ENCODE measurements around the gene SH2D4B. TPM values are rescaled to one million over a fixed set of nuclear protein-coding genes. Genes with fewer than 3 reads are reported as not detected.

The SH2D4B gene
- total RNA-seq, 1 donor from 2014 or later: not detected

DNA sequence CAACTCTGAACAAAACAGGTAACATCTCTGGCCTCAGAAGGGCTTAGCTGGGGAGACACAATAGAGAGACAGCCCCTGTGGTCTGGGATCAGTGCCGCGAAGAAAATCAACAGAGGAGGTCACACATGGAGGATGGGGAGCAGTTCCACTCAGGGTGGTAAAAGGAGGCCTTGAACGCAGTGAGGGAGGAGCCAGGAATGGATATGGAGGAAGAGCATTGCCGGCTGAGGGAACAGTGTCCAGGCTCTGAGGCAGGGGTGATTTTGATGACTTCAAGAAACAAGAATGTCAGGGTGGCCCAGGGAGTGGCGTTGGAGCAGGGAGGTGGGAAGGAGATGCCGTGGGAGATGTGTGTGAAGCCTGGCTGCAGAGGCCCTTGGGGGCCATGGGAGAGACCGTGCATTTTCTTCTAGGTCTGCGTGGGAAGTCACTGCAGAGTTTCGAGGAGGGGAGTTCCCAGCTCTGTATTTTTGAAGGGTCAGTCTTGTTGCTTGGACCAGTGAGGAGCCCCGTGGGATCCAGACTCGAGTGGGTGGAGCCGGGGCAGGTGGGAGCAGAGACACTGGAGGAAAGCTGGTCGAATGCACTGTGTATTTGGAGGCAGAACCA, 35.7 kb upstream of the SH2D4B start:
- Histone ChIP-seq H3K27ac (peak overlapping the region; percentile 91), H3K9me3 (no peaks in the 10 kb centered on the region), H3K27me3 (no peaks in the 10 kb centered on the region), H3K4me3 (no peak overlapping the region), H3K36me3 (peaks cover 0 to under 1% of the 10 kb centered on the region in 2 donors), H3K4me1 (peaks cover 91% of the 10 kb centered on the region)
- no peak for DNase-seq (ENCODE audit: extremely low spot score in 2 of 2)
- TF ChIP-seq POLR2AphosphoS5 (IDR thresholded peaks at IDR 0.05; ENCODE audit: insufficient read depth in 1 of 2, low read depth in 1 of 2): no peak
- TF ChIP-seq POLR2A (IDR thresholded peaks at IDR 0.05): no peak
- TF ChIP-seq, protein P1, sequence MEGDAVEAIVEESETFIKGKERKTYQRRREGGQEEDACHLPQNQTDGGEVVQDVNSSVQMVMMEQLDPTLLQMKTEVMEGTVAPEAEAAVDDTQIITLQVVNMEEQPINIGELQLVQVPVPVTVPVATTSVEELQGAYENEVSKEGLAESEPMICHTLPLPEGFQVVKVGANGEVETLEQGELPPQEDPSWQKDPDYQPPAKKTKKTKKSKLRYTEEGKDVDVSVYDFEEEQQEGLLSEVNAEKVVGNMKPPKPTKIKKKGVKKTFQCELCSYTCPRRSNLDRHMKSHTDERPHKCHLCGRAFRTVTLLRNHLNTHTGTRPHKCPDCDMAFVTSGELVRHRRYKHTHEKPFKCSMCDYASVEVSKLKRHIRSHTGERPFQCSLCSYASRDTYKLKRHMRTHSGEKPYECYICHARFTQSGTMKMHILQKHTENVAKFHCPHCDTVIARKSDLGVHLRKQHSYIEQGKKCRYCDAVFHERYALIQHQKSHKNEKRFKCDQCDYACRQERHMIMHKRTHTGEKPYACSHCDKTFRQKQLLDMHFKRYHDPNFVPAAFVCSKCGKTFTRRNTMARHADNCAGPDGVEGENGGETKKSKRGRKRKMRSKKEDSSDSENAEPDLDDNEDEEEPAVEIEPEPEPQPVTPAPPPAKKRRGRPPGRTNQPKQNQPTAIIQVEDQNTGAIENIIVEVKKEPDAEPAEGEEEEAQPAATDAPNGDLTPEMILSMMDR (IDR thresholded peaks at IDR 0.05): no peak
- intact Hi-C loops (cut with DNase I): loop anchor here (5.0 kb wide), 2 partner anchors 55 to 120 kb away; no protein-coding TSS in a partner anchor

DNA sequence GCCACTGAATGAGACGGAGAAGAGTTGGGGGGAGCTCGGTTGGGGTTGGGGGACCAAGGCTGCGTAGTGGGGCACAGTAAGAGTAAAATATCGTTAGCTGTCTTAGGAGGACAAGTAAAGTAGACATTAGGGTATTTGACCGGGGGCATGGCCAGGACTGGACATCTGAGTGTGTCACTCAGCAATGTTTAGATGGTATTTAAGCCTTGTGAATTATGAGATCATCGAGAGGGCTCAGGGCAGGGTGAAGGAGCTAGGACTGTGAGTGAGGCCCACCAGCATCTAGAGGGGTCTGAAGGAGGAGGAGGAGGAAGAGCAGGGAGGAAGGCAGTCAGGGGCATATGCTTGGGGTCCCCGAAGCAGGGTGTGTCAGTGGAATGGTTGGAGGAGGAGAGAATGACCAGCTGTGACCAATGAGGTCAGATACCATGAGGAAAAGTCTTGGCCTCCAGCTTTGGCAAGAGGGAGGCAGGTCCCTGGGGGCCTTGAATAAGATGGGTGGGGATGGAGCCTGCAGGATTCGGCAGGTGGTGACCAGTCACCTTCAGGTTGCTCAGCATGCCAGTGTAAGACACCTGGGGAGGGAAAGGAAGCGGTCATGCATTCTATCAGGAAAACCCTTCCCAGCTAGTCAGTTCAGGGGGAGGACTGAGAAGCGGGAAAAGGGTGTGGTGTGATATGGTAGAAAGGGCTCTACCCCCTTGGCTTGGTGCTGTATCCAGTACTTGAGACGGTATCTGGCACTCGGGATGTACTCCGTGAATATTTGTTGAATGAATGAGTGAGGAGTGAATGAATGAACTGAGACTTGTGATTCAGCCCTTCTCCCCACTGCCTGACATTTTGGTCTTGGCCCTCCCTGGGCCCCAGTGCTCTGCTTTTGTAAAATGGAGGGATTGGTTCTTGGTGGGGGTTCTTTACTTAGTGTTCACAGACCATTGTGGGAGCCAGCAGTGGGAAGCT, 34.8 kb upstream of the SH2D4B start:
- peaks cover 83% of the 10 kb centered on the region for H3K4me1 ChIP-seq
- no peak overlapping the region for H3K4me3 ChIP-seq
- H3K27ac ChIP-seq: peak overlapping the region; percentile 79
- H3K9me3 ChIP-seq: no peaks in the 10 kb centered on the region
- H3K27me3 ChIP-seq: no peaks in the 10 kb centered on the region
- TF ChIP-seq, protein P1 (IDR thresholded peaks at IDR 0.05): no peak
- no peak for TF ChIP-seq POLR2A (IDR thresholded peaks at IDR 0.05)
- TF ChIP-seq POLR2AphosphoS5 (IDR thresholded peaks at IDR 0.05; ENCODE audit: insufficient read depth in 1 of 2, low read depth in 1 of 2): no peak
- no peak for DNase-seq (ENCODE audit: extremely low spot score in 2 of 2)
- H3K36me3 ChIP-seq: peaks cover 0 to 8% of the 10 kb centered on the region in 2 donors
- intact Hi-C loops (cut with DNase I): loop anchor here (5.0 kb wide), 2 partner anchors 56 to 121 kb away; no protein-coding TSS in a partner anchor

DNA sequence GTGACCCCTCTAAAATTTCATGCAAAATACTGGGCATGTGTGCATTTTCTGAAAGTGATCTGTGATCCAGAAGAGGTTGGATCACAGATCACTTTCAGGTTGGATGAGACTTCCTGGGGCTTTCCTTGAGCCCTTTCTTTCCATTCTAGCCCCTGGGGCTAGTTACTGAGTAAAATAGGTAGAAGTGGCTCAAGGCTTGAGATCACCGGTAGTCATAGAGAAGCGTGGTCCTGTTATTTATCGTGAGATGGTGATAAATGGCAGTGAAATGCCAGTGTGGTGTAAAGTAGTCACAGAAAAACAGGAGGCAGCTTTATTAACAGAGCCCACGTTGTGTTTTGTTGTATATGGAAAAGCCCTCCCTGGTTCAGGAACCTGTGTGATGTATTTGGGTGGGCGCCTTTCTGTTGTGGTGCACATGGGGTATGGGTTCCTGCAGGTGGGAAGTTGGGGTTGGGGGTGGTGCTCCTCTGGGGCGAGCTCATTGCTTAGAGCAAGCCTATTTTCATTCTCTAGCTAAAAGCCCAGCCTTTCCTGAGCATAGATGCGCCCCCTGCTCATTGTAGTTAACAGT, 34.0 kb upstream of the SH2D4B start:
- intact Hi-C loops (cut with DNase I): loop anchor here (5.0 kb wide), 2 partner anchors 56 to 121 kb away; no protein-coding TSS in a partner anchor
- H3K4me1 ChIP-seq: peaks cover 77% of the 10 kb centered on the region

DNA sequence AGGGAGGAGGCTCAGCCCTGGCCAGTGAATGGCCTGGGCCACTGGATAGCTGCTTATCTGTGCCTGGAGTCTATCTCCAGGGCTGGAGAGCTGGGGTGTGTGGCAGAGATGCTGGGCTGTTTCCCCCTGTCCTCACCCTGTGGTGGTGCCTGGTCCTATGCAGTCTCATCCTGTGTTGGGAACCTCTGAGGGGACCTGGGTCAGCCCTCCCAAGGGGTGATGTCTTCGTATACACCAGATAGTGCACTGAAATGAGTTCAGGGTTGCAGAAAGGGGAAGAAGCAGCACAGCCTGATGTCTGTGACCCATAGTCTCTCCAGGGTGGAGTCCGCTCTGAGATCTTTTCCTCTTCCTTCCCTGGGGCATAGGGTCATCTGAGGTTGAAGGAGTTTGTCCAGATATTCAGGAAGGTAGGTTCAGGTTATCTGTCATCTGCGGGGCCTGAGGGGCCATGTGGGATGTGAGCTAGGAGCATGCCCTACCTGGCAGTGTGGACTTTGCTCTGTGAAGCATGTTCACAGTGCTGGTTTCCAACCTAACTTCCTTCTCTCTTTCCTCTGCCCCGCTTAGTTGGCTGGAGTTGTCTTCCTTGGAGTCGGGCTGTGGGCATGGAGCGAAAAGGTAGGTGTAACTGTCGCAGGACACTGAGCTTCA, 33.4 kb upstream of the SH2D4B start:
- Histone ChIP-seq H3K27ac (peak overlapping the region; percentile 79), H3K27me3 (no peaks in the 10 kb centered on the region), H3K4me1 (peaks cover 77% of the 10 kb centered on the region), H3K4me3 (no peak overlapping the region), H3K36me3 (peaks cover 0 to 17% of the 10 kb centered on the region in 2 donors), H3K9me3 (no peaks in the 10 kb centered on the region)
- no peak for DNase-seq (ENCODE audit: extremely low spot score in 2 of 2)
- TF ChIP-seq, protein P1 (IDR thresholded peaks at IDR 0.05): no peak
- TF ChIP-seq POLR2A (IDR thresholded peaks at IDR 0.05) (no peak), POLR2AphosphoS5 (IDR thresholded peaks at IDR 0.05; ENCODE audit: insufficient read depth in 1 of 2, low read depth in 1 of 2) (no peak)
- intact Hi-C loops (cut with DNase I): loop anchor here (5.0 kb wide), 2 partner anchors 57 to 122 kb away; no protein-coding TSS in a partner anchor

More for the DNA sequence above, 34.0 kb upstream of the SH2D4B start:
- no peak for DNase-seq (ENCODE audit: extremely low spot score in 2 of 2)
- peak overlapping the region; percentile 79 for H3K27ac ChIP-seq
- no peak overlapping the region for H3K4me3 ChIP-seq
- H3K9me3 ChIP-seq: no peaks in the 10 kb centered on the region
- peaks cover 0 to 11% of the 10 kb centered on the region in 2 donors for H3K36me3 ChIP-seq
- TF ChIP-seq, protein P1 (IDR thresholded peaks at IDR 0.05): no peak
- TF ChIP-seq POLR2AphosphoS5 (IDR thresholded peaks at IDR 0.05; ENCODE audit: insufficient read depth in 1 of 2, low read depth in 1 of 2) (no peak), POLR2A (IDR thresholded peaks at IDR 0.05) (no peak)
- no peaks in the 10 kb centered on the region for H3K27me3 ChIP-seq
